ENCODE results near the gene MEI4. TPM values are rescaled to one million over a fixed set of nuclear protein-coding genes. Genes with fewer than 3 reads are reported as not detected.

MEI4 gene
- total and polyA plus RNA-seq, 2 of the 4 experiments (the other 2 are of a cell fraction): not detected

DNA sequence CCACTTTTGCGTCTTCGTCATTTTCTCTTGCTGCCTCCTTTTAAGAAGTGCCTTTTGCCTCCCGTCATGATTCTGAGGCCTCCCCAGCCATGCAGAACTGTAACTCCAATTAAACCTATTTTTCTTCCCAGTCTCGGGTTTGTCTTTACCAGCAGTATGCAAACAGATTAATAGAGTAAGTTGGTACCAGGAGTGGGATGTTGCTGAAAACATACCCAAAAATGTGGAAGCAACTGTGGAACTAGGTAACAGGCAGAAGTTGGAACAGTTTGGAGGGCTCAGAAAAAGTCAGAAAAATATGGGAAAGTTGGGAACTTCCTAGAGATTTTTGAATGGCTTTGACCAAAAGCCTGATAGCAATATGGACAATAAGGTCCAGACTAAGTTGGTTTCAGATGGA lies 309.2 kb downstream of the MEI4 start:
- WGBS, 2 experiments (ENCODE audit: extremely low coverage in 2 of 2, insufficient read length in 1 of 2): no CpG with 5 or more reads among the region's 4 CpGs
- no peak overlapping the region for H3K27ac ChIP-seq (ENCODE audit: insufficient read depth, low read length)
- no peak overlapping the region for H2BK5ac ChIP-seq (ENCODE audit: low read depth, low read length, poor library complexity, severe bottlenecking)
- no peak overlapping the region for H3K18ac ChIP-seq (ENCODE audit: low read depth, low read length)
- ATAC-seq (ENCODE audit: low read depth) (no peak), DNase-seq (no peak)
- no peak overlapping the region for H2BK20ac ChIP-seq (ENCODE audit: low read depth, low read length)
- no peak overlapping the region for H3K4me2 ChIP-seq (ENCODE audit: low read depth, low read length)
- no peak overlapping the region for H2AK5ac ChIP-seq (ENCODE audit: low read depth, low read length)
- in situ Hi-C loops (cut with MboI; ENCODE audit: low sequenced_read_pairs) (no loop called here), intact Hi-C loops (cut with micrococcal nuclease) (no loop called here), dilution Hi-C loops (cut with HindIII; ENCODE audit: low sequenced_read_pairs, unreplicated experiment) (no loop called here)
- no peak for TF ChIP-seq RCOR1 (IDR thresholded peaks at IDR 0.05; ENCODE audit: insufficient replicate concordance, low read length)
- no peak for TF ChIP-seq MAFK (IDR thresholded peaks at IDR 0.05; ENCODE audit: low read depth, low read length)
- no peak for TF ChIP-seq NFE2L2 (IDR thresholded peaks at IDR 0.05; ENCODE audit: low read depth, low read length)
- no peak for TF ChIP-seq RFX5 (IDR thresholded peaks at IDR 0.05; ENCODE audit: low read depth, low read length)
- TF ChIP-seq FOS (IDR thresholded peaks at IDR 0.05; ENCODE audit: low read depth, low read length): no peak
- TF ChIP-seq, protein P1, sequence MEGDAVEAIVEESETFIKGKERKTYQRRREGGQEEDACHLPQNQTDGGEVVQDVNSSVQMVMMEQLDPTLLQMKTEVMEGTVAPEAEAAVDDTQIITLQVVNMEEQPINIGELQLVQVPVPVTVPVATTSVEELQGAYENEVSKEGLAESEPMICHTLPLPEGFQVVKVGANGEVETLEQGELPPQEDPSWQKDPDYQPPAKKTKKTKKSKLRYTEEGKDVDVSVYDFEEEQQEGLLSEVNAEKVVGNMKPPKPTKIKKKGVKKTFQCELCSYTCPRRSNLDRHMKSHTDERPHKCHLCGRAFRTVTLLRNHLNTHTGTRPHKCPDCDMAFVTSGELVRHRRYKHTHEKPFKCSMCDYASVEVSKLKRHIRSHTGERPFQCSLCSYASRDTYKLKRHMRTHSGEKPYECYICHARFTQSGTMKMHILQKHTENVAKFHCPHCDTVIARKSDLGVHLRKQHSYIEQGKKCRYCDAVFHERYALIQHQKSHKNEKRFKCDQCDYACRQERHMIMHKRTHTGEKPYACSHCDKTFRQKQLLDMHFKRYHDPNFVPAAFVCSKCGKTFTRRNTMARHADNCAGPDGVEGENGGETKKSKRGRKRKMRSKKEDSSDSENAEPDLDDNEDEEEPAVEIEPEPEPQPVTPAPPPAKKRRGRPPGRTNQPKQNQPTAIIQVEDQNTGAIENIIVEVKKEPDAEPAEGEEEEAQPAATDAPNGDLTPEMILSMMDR (conservative IDR thresholded peaks at IDR 0.05; ENCODE audit: low read depth, low read length): no peak
- TF ChIP-seq POLR2A (IDR thresholded peaks at IDR 0.05; ENCODE audit: low read depth, low read length): no peak
- TF ChIP-seq CEBPB (IDR thresholded peaks at IDR 0.05; ENCODE audit: low read depth, low read length): no peak
- TF ChIP-seq MXI1 (IDR thresholded peaks at IDR 0.05; ENCODE audit: borderline replicate concordance, low read depth, low read length): no peak
- no peak for TF ChIP-seq MAZ (IDR thresholded peaks at IDR 0.05; ENCODE audit: borderline replicate concordance, low read depth, low read length)
- no peak for TF ChIP-seq RAD21 (IDR thresholded peaks at IDR 0.05; ENCODE audit: low read length)
- TF ChIP-seq CHD1 (IDR thresholded peaks at IDR 0.05; ENCODE audit: low read depth, low read length): no peak
- no peaks in the 10 kb centered on the region for H3K9me1 ChIP-seq (ENCODE audit: insufficient read depth, low read length)
- ChIA-PET CTCF (no interaction called here), POLR2A (ENCODE audit: unreplicated experiment) (no interaction called here)
- no peak overlapping the region for H2AK9ac ChIP-seq (replicated peaks; ENCODE audit: low read depth, low read length, poor library complexity)
- no peak overlapping the region for H3K56ac ChIP-seq (ENCODE audit: extremely low read depth, insufficient read depth, low read length)
- H3K14ac ChIP-seq (replicated peaks; ENCODE audit: low read depth, low read length): no peak overlapping the region
- H2BK120ac ChIP-seq (ENCODE audit: low read depth, low read length): no peak overlapping the region
- no peak overlapping the region for H2AFZ ChIP-seq (replicated peaks; ENCODE audit: low read length, poor library complexity)
- H3K9ac ChIP-seq (ENCODE audit: low read depth, low read length): no peak overlapping the region
- H3K36me3 ChIP-seq (ENCODE audit: control insufficient read depth, insufficient read depth, low read length): no peaks in the 10 kb centered on the region
- no peaks in the 10 kb centered on the region for H4K20me1 ChIP-seq (ENCODE audit: insufficient read depth, low read length)
- H4K8ac ChIP-seq (ENCODE audit: low read depth in 2 of 2, low read length in 2 of 2): no peak overlapping the region
- no peak overlapping the region for H3K23ac ChIP-seq (ENCODE audit: low read depth, low read length)
- H4K5ac ChIP-seq (ENCODE audit: low read depth, low read length): no peak overlapping the region
- H2BK15ac ChIP-seq (ENCODE audit: low read depth, low read length): no peak overlapping the region
- no peak overlapping the region for H3K4me3 ChIP-seq (ENCODE audit: insufficient read depth, low read depth, low read length)
- no peak overlapping the region for H3K4ac ChIP-seq (ENCODE audit: low read depth, low read length)
- peaks cover 12% of the 10 kb centered on the region for H3K9me3 ChIP-seq (ENCODE audit: control insufficient read depth, insufficient read depth, low read length)
- BruUV-seq (replicated peaks): no TSS peak
- H4K91ac ChIP-seq (ENCODE audit: insufficient read depth, low read depth, low read length): no peak overlapping the region
- no peaks in the 10 kb centered on the region for H3K79me1 ChIP-seq (ENCODE audit: low read depth in 1 of 2, low read length in 2 of 2)
- no peaks in the 10 kb centered on the region for H3K4me1 ChIP-seq (ENCODE audit: control insufficient read depth, insufficient read depth, low read length)
- no peaks in the 10 kb centered on the region for H3K27me3 ChIP-seq (ENCODE audit: control insufficient read depth, insufficient read depth, low read length)
